PC-3 (cell line): ENCODE measurements around the gene DUSP22.

Source experiments
- CTCF ChIP-seq: fragments of 300-600 bp; sonication (generic); conservative IDR thresholded peaks from 2 replicates; pipeline ENCODE4 v1.5.1; 2017; ENCODE audit warnings: antibody characterized with exemption, low read depth, mild to moderate bottlenecking, low read length
- EZH2 ChIP-seq: fragments of 300-600 bp; sonication (generic); IDR thresholded peaks from one replicate; pipeline ENCODE4 v1.6.1; 2017; ENCODE audit warnings: antibody characterized with exemption, mild to moderate bottlenecking, low read length; ENCODE audit not compliant: unreplicated experiment
- EZH2phosphoT487 ChIP-seq: fragments of 300-600 bp; sonication (generic); IDR thresholded peaks from 2 replicates; pipeline ENCODE4 v1.6.1; 2018; ENCODE audit warnings: mild to moderate bottlenecking, antibody characterized with exemption, low read length, borderline replicate concordance

- no peak for TF ChIP-seq CTCF
- TF ChIP-seq EZH2phosphoT487, result no peak
- no peak for TF ChIP-seq EZH2
These were observed 86.0 kb downstream of the DUSP22 start for GRCh38 chr6:378090-378957.
